Left lobe of liver (tissue), 2 donors: ENCODE measurements around the gene COL13A1. TPM values are rescaled to one million over a fixed set of nuclear protein-coding genes. Genes with fewer than 3 reads are reported as not detected.
A peak's percentile ranks its signal among the peaks of the same experiment; 100 is the strongest.

Source experiments
- ATAC-seq: fragments of 200-7000 bp; cut with Tn5 transposase; one replicate; pipeline ENCODE4 v1.9.1; 2020; ENCODE audit warnings: mild to moderate bottlenecking, moderate library complexity
- DNase-seq: peaks from one replicate; pipeline ENCODE4 v3.0.0-alpha.2; 2020; ENCODE audit warnings: low spot score
- total RNA-seq: library from RNA; stranded (reverse); gene quantifications from one replicate; pipeline ENCODE4 v1.2.1, GENCODE V29; 2021
- donor health status: DM: no; HTN: no; CAD: no; lungs with moderate emphysema.
- donor health status: DM: no; HTN: yes; CAD: no.

Gene COL13A1
- total RNA-seq, 1 donor from 2014 or later = 0.48 TPM

DNA sequence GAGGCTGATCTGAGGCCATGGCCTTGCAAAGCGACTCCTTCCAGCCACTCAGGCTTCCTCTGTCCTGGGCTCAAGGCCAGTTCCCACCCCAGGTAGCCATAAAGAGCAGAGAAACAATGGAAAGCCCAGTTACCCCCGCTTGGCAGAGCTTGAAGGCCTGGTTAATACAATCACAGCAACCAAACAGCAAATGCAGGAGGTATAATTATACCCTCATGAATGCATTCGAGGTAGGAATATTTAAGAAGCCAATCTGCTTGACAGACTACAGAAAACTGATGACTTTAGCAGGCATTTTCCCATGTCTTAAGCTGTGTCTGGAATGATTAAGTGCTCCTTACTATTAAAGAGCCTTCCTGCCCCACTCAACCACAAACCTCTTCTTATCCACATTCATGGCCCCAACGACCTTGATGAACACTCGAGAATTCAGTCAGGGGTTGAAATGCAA is 136.9 kb downstream of the COL13A1 start:
- ATAC-seq (no peak), DNase-seq (no peak)

DNA sequence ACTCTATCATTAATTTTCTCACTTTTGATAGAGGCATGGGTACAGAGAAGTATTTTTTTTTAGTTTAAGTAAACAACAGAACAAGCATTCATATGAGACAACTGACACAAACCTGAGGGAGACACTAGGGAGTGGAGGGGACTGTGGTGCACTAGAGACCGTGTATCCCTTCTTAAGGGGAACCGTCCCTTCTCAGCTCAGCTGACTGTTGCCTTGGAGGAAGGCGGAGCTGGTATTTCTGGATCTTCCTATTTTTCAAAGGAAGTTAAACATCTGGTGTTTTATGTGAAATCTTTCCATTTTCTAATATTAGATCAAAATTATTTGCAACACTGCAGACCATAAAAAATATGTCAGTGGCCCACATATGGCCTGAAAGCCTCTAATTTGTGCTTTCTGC is 137.4 kb downstream of the COL13A1 start:
- ATAC-seq = no peak
- DNase-seq = no peak

- ATAC-seq (no peak), DNase-seq (no peak)
Measured at GRCh38 chr10:69939481-69939880, 137.8 kb downstream of the COL13A1 start.

- DNase-seq (no peak), ATAC-seq (no peak)
Measured at GRCh38 chr10:69941730-69942129, 140.0 kb downstream of the COL13A1 start.

DNA sequence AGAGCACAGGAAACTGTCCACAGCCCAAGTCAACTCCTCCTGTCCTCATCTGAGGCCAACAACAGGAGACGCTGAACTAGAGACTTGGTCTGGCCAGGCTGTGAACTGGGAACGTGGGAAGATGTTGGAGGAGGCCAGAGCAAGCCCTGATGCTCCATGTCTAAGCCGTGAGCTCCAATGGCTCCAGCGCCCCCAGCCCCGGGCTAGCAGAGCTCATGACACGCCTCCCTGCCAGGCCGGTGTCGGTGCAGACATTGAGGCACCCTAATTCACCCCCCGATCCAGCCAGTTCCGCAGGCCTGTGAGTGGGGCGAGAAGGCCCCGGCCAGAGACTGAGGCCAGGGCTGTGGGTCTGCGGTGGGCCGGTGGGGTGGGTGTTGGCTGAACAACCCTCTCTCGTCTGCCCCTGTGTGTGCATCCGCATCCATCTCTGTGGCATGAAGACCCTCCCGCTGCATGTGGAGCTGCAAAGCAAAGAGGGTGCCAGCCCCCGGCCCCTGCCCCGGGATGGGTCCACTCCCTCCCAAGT is 141.7 kb downstream of the COL13A1 start:
- ATAC-seq = no peak
- no peak for DNase-seq

GRCh38 chr10:69944761-69945160 is 143.1 kb downstream of the COL13A1 start:
- DNase-seq (no peak), ATAC-seq (no peak)

- ATAC-seq (no peak), DNase-seq (no peak)
Measured at GRCh38 chr10:69948261-69948660, 146.6 kb downstream of the COL13A1 start.

DNA sequence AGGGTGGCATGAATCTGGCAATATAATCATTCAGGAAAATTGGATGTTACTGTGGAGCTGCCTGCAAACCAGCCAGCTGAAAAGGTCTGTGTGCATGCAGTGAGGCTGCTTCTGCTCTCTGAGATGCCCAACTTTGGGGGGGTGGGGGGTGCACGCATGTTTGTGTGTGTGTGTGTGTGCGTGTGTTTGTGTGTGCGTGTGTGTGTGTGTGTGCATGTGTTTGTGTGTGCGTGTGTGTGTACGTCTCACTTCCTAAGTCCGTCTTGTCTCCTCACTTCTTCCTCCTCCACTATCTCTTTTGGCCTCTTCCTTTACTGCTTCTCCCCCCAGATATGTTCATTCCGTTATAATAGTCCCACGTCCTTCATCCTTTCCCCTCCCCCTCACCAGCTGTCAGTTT is 148.1 kb downstream of the COL13A1 start:
- ATAC-seq (no peak), DNase-seq (no peak)

DNA sequence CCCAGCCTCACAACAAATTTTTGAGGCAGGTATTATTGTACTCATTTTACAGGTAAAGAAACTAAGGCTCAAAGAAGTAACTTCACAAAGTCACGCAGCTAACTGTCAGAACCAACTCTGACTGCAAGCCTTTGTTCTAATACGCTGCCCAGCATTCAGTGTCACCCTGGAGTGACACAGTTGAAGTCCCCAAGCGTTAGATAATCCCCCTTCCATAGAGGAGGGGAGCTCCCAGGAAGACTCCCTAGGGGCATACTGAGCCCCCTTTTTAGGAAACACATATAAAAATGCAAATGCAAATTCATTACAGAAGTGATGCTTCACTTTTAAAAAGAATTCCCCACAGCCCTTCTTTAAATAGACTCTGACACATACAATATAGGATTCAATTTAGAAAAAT is 150.0 kb downstream of the COL13A1 start:
- no peak for ATAC-seq
- DNase-seq = no peak

- ATAC-seq (no peak), DNase-seq (no peak)
Measured at GRCh38 chr10:69952069-69952800, 150.5 kb downstream of the COL13A1 start.

DNA sequence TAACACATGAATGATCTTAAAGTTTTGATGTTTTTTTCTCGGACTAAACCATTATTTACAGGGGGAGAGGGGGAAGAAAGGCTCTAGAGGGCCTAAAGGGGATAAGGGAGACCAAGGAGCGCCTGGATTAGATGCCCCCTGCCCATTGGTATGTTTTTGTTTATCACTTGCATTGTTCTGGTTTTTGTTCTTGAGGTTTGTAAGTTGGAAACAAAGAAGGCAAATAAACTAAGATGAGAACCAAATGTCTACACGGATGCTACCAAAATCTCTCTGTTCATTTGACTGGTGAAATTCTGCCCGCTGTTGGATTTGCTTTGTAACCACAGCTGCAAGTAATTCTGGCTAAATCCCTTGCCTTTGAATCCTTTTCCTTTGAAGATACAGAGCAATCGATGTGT is 151.1 kb downstream of the COL13A1 start:
- no peak for ATAC-seq
- no peak for DNase-seq

- no peak for ATAC-seq
- DNase-seq = no peak
Measured at GRCh38 chr10:69953851-69954250, 152.1 kb downstream of the COL13A1 start.

DNA sequence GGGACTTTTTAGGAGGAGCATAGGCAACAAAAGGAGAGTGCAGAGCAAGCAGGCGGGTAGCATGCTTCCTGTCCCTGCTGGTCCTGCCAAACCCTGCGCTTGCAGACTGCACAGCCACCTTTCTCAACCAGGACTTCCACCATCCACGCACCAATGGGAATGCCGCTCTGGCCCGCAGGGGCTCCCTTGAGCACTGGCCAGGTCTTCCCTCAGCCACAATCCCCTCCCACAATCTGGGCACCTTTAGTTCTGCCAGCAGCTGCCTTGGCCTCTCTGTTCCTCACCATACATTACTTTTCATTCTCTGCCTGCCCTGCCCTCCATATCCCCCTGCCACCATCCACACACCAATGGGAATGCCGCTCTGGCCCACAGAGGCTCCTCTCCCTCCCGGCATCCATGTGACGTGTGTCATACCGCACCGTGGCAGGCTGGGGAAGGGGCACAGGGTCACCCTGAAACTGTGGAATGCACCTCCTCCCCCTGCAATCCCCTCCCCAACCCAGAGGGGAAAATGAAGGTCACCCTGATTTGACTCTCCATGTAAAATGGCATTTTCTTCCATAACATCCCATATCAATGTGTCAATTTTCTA is 153.6 kb downstream of the COL13A1 start:
- ATAC-seq (no peak), DNase-seq (no peak)

- DNase-seq (no peak), ATAC-seq (no peak)
Measured at GRCh38 chr10:69955897-69956740, 154.4 kb downstream of the COL13A1 start.

GRCh38 chr10:69956741-69957230 is 155.1 kb downstream of the COL13A1 start:
- ATAC-seq = no peak
- DNase-seq = no peak

GRCh38 chr10:69957241-69957885 is 155.7 kb downstream of the COL13A1 start:
- ATAC-seq = peak; percentile 8
- DNase-seq = peak; percentile 35

DNA sequence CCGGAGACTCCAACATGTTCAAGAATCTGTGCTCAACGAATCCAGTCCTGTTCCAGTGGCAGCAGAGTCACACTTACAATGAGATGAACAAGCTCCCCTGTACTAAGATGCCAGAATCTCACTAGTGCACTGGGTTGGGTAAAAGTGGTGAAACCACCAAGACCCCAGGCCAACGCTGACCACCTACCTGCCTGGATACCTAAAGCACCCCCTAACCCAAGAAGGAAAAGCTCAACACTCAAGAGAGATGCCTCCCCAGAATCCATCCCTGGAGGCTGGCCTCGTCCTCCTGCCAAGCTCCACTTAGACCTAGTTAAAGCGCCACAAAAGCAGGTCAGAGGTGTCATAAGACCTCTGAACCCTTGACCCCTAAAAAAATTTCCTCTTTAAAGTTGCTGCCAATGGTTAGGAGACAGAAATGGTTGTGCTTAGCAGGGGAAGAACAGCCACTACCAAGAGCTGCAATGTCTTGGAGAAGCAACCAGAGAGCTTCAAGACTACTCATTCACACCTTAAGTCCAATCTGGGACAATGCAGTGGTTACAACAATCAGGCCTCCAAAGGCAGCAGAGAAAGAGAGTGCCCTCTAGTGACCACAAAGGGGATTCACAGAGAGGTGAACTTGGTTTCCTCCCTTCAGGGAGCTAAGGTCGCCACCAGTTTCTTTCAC is 156.3 kb downstream of the COL13A1 start:
- peak; percentile 42 for DNase-seq
- ATAC-seq = peak; percentile 89

- DNase-seq (no peak), ATAC-seq (no peak)
Measured at GRCh38 chr10:69958556-69958902, 156.8 kb downstream of the COL13A1 start.

- no peak for ATAC-seq
Measured at GRCh38 chr10:69959911-69960310, 158.2 kb downstream of the COL13A1 start.

GRCh38 chr10:69960606-69960987 is 158.9 kb downstream of the COL13A1 start:
- DNase-seq = no peak
- ATAC-seq = no peak

More at GRCh38 chr10:69959911-69960310, 158.2 kb downstream of the COL13A1 start:
- DNase-seq = no peak
